Tibial artery (tissue), 4 donors: ENCODE results near the gene CHAC2.

Experiments used
- DNase-seq, 2 donors: peaks; one replicate each; pipeline ENCODE4 v3.0.0-alpha.2; 2019
- H3K27ac ChIP-seq, 2 donors: fragments of 200-600 bp; sonication (generic) in 1 of 2; 1 replicate in 1 of 2; 2 replicates in 1 of 2; pipeline ENCODE4 v1.5.1; 2018 to 2019; ENCODE audit warnings: mild to moderate bottlenecking in 1 of 2
- H3K27me3 ChIP-seq, 2 donors: fragments of 200-600 bp; sonication (generic) in 1 of 2; one replicate each; pipeline versions ENCODE4 v1.5.1 to v1.6.0; 2016 to 2019
- H3K36me3 ChIP-seq, 3 donors: fragments of 200-600 bp; sonication (generic) in 2 of 3; one replicate each; pipeline ENCODE4 v1.5.1; 2016 to 2019; ENCODE audit warnings: mild to moderate bottlenecking in 2 of 3
- H3K4me1 ChIP-seq, 4 donors: fragments of 200-600 bp; sonication (generic) in 2 of 4; 1 replicate in 3 of 4; 2 replicates in 1 of 4; pipeline ENCODE4 v1.5.1; 2016 to 2019
- H3K4me3 ChIP-seq, 2 donors: fragments of 200-600 bp; sonication (generic) in 1 of 2; 1 replicate in 1 of 2; 2 replicates in 1 of 2; pipeline ENCODE4 v1.5.1; 2018 to 2019; ENCODE audit warnings: mild to moderate bottlenecking in 2 of 2
- H3K9me3 ChIP-seq, 3 donors: fragments of 200-600 bp; sonication (generic) in 1 of 3; one replicate each; pipeline ENCODE4 v1.5.1; 2016 to 2019
- intact Hi-C: fragments of 100-400 bp; cut with DNase I; formaldehyde crosslinking; loops from one replicate; pipeline ENCODE4 v1.15.0; 2023; ENCODE audit warnings: low total_unique reads
- TF ChIP-seq, protein P1 (sequence below), 2 experiments: fragments of 200-600 bp in 1 of 2; fragments of 450-650 bp in 1 of 2; IDR thresholded peaks; one replicate each; pipeline ENCODE4 v1.5.1; 2017 to 2019; ENCODE audit warnings: antibody characterized with exemption in 2 of 2, mild to moderate bottlenecking in 1 of 2, moderate library complexity in 1 of 2

The CHAC2 gene

DNA sequence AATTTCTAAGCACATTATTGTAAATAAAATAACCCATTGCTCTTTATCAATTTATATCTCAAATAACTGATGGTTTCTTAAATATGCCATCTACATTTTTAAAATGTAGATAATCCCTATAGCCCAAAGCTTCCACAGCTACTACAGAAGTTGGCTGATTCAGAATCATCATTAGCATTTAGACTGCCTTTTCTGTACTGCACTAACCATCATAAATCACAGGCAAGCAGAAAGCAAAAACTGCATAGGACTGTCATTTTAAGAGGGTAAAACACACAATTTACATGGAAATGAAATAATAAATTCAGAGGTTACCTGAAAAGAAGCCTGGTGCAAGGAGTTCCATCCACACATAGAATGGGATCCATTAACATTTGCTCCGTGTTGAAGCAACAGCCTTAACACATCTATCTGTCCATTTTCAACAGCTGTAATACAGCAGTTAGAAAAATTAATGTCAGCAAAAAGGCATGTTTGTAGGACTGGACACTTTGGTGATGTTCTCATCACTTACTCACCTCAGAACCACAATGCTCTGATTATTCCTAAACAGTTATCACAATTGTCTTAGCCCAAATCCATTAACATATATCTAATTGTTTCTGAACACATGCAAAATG, 38.4 kb upstream of the CHAC2 start:
- DNase-seq, result no peak
- Histone ChIP-seq H3K27me3 (no peaks in the 10 kb centered on the region), H3K27ac (no peak overlapping the region), H3K9me3 (no peaks in the 10 kb centered on the region), H3K4me1 (no peaks in the 10 kb centered on the region), H3K36me3 (peaks cover 0 to 42% (median 5%) of the 10 kb centered on the region in 3 donors), H3K4me3 (no peak overlapping the region)
- intact Hi-C loops, result no loop called here
- TF ChIP-seq, protein P1, sequence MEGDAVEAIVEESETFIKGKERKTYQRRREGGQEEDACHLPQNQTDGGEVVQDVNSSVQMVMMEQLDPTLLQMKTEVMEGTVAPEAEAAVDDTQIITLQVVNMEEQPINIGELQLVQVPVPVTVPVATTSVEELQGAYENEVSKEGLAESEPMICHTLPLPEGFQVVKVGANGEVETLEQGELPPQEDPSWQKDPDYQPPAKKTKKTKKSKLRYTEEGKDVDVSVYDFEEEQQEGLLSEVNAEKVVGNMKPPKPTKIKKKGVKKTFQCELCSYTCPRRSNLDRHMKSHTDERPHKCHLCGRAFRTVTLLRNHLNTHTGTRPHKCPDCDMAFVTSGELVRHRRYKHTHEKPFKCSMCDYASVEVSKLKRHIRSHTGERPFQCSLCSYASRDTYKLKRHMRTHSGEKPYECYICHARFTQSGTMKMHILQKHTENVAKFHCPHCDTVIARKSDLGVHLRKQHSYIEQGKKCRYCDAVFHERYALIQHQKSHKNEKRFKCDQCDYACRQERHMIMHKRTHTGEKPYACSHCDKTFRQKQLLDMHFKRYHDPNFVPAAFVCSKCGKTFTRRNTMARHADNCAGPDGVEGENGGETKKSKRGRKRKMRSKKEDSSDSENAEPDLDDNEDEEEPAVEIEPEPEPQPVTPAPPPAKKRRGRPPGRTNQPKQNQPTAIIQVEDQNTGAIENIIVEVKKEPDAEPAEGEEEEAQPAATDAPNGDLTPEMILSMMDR (IDR thresholded peaks at IDR 0.05), result no peak

DNA sequence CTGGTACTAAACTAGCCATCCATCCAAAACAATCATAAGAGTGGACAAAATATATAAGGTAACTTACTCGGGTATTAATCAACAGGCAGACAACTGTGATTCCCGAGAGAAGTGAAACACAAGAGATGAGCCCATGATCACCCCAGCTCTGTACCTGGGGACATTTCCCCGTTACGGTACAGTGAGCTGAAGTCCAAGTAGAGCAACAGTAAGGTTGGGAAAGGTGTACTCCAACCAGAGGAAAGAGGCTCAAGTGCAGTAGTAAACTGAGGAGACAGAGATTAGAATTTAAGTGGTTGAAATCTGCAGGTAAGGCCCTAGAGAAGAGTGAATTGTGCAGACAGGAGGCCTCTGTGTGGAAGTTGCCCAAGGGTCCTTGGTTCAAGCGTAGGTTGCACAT, 30.5 kb upstream of the CHAC2 start:
- no peak overlapping the region for H3K4me3 ChIP-seq
- TF ChIP-seq, protein P1 (IDR thresholded peaks at IDR 0.05), result no peak
- no peaks in the 10 kb centered on the region for H3K27me3 ChIP-seq
- DNase-seq, result no peak
- H3K27ac ChIP-seq, result no peak overlapping the region
- intact Hi-C loops, result no loop called here
- no peaks in the 10 kb centered on the region for H3K9me3 ChIP-seq
- peaks cover 0 to 5% (median 0%) of the 10 kb centered on the region in 4 donors for H3K4me1 ChIP-seq
- peaks cover 0 to 15% (median 0%) of the 10 kb centered on the region in 3 donors for H3K36me3 ChIP-seq

DNA sequence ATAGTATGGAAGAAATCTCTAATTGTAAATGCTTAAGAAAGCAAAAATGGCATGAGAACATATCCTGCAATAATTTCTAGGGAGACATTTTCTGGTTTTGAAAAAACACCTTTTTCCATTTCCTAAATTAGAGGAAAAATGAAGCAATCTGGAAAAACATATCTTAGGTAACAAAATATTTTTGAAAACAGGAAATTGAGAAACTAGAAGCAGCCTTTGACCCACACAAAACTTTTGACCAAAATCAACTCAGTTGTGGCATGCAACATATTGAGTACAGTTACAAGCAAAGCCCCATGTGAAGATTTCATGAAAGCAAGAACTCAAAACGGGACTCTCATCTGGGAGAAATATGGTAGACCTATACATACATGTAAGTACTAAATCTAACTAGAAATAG, 28.6 kb upstream of the CHAC2 start:
- Histone ChIP-seq H3K36me3 (peaks cover 0 to 6% (median 0%) of the 10 kb centered on the region in 3 donors), H3K9me3 (no peaks in the 10 kb centered on the region), H3K4me3 (no peak overlapping the region), H3K27me3 (no peaks in the 10 kb centered on the region), H3K27ac (no peak overlapping the region), H3K4me1 (peaks cover 0 to 20% (median 3%) of the 10 kb centered on the region in 4 donors)
- no peak for DNase-seq
- intact Hi-C loops, result no loop called here
- TF ChIP-seq, protein P1 (IDR thresholded peaks at IDR 0.05), result no peak

DNA sequence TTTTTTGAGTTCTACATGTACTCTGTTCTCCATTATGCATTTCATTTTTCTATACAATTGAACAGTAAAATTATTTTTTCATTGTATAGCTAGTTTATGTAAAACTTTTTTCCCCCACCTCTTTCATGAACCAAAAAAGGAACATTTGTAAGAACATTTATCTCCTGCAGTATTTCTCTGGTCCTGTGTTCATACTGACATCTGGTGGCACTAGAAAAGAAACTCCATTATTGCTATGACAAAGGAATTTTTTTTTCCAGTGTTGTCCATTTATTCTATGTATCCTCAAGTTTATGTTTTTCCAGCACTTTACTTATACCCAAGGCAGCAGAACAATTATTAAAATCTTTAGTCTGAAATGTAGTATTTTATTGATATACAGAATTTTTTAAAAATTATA, 27.4 kb upstream of the CHAC2 start:
- Histone ChIP-seq H3K36me3 (peaks cover 0 to 5% (median 0%) of the 10 kb centered on the region in 3 donors), H3K27ac (no peak overlapping the region), H3K27me3 (no peaks in the 10 kb centered on the region), H3K4me3 (no peak overlapping the region), H3K9me3 (no peaks in the 10 kb centered on the region), H3K4me1 (peaks cover 0 to 30% (median 3%) of the 10 kb centered on the region in 4 donors)
- no peak for DNase-seq
- TF ChIP-seq, protein P1 (IDR thresholded peaks at IDR 0.05), result peak in 1 of 2 experiments; percentile 21
- intact Hi-C loops, result no loop called here

DNA sequence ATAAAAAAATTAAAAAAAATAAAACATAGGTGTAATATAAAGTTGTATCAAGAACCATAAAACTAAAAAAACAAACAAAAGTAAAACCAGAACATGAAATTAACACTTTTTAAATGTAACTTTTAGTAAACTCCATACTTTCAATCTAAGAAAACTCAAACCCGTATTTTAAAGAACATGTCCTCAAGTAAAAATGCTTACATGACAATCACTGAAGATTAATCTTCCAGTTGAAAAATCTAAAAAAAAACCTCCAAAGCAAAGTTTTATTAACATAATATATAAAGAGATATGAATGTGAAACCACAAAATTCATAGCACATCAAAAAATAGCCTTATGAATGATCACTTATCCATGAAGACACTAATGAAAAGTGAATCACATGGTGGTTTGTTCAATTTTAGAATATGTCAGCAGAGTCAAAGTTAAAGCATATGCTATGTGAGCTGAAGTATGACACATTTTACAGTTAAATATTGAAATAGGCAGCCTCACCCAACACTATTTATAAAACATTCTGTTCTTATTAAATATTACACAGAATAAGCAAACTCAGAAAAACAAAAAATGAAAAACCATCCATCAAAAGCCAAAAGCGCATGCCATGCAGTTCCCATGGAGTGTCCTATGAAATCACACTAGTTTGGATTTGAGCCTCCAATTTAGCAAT, 23.1 kb upstream of the CHAC2 start:
- no peaks in the 10 kb centered on the region for H3K27me3 ChIP-seq
- DNase-seq, result no peak
- intact Hi-C loops, result no loop called here
- no peak overlapping the region for H3K27ac ChIP-seq
- no peaks in the 10 kb centered on the region for H3K9me3 ChIP-seq
- no peak overlapping the region for H3K4me3 ChIP-seq
- H3K4me1 ChIP-seq, result peaks cover 0 to 30% (median 3%) of the 10 kb centered on the region in 4 donors
- TF ChIP-seq, protein P1 (IDR thresholded peaks at IDR 0.05), result no peak
- peaks cover 0 to 19% (median 9%) of the 10 kb centered on the region in 3 donors for H3K36me3 ChIP-seq
